K562 treated with DMSO at 1 percent for 4 hours (cell line): ENCODE measurements around the gene TAC1. TPM values are rescaled to one million over a fixed set of nuclear protein-coding genes. Genes with fewer than 3 reads are reported as not detected.

ENCODE experiments used
- total RNA-seq: library from RNA; unstranded; fragments of 300-600 nt; gene quantifications from 2 replicates; pipeline ENCODE4 v1.2.3, GENCODE V29; 2022; ENCODE audit not compliant: insufficient read depth

The TAC1 gene, protein sequence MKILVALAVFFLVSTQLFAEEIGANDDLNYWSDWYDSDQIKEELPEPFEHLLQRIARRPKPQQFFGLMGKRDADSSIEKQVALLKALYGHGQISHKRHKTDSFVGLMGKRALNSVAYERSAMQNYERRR
- total RNA-seq = 0.82 TPM in 1 of 2 replicates, not detected in the other

DNA sequence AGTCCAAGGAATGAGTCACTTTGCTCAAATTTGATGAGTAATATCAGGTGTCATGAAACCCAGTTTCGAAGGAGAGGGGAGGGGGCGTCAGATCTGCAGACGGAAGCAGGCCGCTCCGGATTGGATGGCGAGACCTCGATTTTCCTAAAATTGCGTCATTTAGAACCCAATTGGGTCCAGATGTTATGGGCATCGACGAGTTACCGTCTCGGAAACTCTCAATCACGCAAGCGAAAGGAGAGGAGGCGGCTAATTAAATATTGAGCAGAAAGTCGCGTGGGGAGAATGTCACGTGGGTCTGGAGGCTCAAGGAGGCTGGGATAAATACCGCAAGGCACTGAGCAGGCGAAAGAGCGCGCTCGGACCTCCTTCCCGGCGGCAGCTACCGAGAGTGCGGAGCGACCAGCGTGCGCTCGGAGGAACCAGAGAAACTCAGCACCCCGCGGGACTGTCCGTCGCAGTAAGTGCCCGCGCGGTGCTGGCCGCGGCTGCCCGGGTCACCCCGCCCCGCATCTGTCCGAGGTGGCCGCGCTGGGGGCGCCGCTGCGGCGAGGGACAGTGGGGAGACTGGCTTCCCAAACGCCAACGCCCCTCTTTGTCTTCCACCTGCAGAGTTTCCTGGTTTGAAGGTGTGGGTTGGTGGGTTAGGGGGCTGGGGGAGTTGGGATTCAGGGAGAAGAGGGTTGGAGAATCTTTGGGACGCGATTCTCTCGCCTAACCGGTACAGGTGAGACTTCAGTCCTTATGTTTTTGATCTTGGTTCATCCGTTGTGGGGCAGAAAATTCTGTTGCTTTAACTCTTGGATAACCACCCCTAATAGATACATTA is at the start of gene TAC1:
Gene TAC1 (plus strand): TSS at position 351 of the 829 bp plus-strand sequence. CDS start 527 bp downstream, outside the sequence.

Other genes starting within 250 kb of the TAC1 start
- 672 and 723 TPM in 2 replicates for gene ASNS, start 140.3 kb downstream of the TAC1 start, total RNA-seq